HTERT RPE-1 (cell line): Measurements from ENCODE around the gene ATP6V0A1.
"Not testable (repeated sequence)": the region's sequence is repeated elsewhere in the genome, so short reads cannot be mapped to it uniquely, and the experiment has no call there.

Experiments used
- in situ Hi-C: fragments of 300-500 bp; cut with MboI; formaldehyde crosslinking; loops from 4 replicates; pipeline ENCODE4 v1.14.3; 2020; ENCODE audit warnings: low sequenced_read_pairs

Gene ATP6V0A1

DNA sequence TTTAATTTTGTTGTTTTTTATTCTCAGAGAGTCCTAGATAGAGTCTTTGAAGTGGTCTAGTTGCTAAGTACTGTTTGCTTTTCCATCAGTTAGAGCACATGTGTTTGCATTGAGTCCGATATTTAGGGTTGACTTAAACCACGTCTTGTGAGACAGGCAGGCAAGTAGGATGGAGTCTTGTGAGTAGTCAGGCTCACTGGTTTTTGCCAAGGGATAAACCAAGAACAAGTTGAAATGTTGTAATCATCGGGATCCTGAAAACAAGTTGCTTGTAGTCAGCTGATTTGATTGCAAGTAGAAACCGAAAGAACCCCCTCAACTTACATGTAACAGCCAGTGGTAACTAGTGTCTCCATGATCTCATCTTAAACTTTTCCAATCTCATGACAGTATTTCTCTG, 17.2 kb downstream of the ATP6V0A1 start:
- in situ Hi-C loops = no loop called here

DNA sequence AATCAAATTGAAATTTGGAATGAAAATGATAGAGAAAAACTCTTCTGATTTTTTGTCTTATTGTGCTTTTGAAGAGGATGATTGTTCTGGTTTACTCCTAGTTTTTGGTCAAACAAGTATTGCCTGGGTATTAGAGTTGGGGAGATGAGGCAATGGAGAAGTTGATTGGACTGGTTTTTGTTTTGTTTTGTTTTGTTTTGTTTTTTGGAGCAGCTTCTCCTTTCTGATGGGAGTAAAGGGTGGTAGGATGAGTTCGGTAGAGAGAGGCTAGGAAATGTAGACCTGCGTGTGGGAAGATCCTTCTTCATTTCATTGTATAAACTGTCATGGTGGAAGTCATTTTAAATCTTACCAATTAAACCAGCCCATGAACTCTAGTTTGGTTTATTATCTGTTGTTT, 17.7 kb downstream of the ATP6V0A1 start:
- in situ Hi-C loops = no loop called here

DNA sequence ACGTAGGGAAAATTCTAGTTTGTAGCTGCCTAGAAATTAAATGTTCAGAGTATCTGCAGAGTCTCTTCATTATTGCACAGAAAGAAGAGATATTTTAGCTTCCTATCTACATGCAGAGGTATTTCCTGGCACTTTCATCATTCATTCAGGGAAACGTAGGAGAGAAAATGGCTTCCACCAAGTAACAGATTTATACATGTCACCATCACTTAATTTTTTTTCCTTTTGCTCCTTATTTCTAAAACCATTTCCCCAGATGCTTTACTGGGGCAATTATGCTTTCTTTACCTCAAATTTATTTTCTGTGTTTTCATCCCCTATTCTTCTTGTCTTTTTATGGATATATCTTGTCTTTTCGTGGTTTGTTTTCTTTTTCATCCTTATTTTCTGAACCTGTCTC, 18.5 kb downstream of the ATP6V0A1 start:
- in situ Hi-C loops = no loop called here

DNA sequence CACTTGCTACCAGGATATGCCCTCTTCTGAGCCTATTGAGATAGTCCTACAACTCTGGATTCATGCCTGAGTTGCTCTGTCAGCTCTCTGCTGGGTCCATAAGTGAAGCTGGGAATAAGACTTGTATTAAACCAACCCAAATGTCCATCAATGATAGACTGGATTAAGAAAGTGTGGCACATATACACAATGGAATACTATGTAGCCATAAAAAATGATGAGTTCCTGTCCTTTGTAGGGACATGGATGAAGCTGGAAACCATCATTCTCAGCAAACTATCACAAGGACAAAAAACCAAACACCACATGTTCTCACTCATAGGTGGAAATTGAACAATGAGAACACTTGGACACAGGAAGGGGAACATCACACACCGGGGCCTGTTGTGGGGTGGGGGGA, 19.1 kb downstream of the ATP6V0A1 start:
- in situ Hi-C loops = not testable (repeated sequence)

DNA sequence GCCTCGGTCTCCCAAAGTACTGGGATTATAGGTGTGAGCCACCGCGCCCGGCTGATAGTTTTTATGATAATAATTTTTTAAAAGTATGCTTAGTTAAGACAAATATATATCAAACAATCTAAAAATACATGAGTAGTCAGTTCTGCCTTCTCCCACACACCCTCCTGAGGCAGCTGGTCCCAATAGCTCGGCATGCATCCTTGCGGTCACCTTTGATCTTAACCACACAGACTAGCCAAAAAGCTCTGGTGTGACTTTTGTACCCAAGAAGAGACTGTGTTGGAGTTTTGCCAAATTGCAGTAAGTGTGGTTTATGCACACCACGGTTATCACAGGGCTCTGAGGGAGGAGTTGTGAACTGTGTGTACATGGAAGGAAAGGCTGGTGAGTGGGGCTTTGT, 25.6 kb downstream of the ATP6V0A1 start:
- in situ Hi-C loops = no loop called here

DNA sequence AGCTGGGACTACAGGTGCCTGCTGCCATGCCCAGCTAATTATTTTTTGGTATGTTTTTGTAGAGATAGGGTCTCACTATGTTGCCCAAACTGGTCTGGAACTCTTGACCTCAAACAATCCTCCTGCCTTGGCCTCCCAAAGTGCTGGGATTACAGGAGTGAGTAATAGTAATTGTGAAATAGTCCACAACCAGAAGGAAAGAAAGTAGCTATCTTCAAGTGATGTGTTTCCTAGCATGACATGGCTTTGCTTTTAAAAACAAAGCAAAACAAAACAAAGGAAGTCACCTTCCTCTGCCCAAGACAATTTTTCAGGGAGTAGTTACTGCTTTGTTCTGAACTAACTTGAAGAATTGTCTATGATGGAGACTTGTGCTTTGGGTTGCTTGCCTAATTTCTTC, 27.0 kb downstream of the ATP6V0A1 start:
- in situ Hi-C loops = no loop called here

DNA sequence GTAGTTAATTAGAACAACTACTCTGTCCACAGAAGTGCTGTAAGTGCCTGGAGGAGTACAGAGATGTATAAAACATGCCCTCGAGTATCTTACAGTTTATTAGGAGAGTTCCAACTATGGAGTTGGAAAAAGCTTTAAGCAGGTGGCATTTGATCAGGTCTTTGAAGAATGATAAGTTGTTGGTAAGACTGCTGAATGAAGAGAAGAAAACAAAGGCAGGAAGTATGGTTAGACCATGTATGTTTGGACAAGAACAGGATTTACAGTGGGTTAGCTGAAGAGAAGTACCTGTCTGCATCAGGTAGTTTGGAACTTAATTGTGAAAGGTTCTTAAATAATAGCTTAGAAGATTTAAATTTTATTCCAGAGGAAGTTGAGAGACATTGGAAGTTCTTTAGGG, 29.4 kb downstream of the ATP6V0A1 start:
- in situ Hi-C loops = no loop called here

DNA sequence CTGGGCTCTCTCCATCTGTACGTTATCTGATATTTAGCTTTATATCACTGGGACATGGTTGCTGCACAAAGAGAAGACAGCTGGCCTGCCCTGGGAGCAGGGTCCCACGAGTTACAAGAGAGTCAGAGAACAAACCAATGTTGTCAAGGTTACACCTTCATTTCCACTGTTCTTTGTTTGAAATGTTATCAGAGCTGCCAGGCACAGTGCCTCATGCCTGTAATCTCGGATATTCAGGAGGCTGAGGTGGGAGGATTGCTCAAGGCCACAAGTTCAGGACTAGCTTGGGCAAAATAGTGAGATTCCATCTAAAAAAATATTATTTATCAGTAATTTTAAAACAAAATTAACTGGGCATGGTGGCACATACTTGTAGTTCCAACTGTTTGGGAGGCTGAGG, 34.6 kb downstream of the ATP6V0A1 start:
- in situ Hi-C loops = no loop called here

DNA sequence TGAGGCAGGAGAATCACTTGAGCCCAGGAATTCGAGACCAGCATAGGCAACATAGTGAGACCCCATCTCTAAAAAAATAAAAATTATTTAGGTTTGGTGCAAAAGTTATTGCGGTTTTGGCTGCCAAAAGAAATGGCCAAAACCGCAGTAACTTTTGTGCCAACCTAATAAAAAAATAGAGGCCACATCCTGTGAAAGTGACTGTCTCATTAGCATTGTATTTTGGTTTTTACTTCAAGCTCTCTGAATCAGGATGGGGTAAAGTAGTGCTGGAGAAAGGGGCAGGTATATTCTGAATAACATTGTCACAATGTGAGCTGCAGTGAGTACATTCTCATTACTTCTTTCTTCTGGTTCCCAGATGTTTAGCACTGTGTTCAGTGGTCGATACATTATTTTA, 36.0 kb downstream of the ATP6V0A1 start:
- in situ Hi-C loops = no loop called here

DNA sequence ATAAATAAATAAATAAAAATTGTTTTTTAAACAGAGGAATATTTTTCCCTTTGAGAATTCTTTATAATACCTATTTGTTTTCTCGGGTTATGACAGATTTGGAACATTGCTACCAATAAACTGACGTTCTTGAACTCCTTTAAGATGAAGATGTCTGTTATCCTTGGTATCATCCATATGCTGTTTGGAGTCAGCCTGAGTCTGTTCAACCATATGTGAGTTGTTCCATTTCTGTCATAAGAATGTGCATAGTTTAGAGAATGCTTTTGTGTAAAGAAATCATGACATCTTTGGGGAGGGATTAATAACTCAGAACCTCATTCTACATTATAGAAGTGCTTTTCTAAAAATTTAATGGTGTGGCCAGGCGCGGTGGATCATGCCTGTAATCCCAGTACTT, 40.1 kb downstream of the ATP6V0A1 start:
- in situ Hi-C loops = no loop called here

DNA sequence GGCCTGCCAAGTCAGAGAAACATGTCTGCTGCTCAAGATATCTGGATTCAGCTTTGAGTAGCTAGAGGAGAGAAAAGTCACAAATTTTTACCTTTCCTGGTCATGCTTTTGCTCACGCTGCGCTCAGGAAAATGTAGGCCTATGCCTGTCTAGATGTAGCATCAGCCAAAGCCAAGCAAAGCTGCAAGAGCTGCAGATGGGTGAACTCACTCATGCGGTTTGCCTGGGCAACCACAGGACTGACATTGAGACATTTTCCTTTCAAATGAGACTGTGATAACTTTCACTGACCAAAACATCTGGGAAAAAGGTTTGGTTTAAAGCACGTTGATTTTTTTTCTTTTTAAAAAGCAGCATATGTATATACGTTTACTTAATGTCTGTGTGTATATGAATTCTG, 43.4 kb downstream of the ATP6V0A1 start:
- in situ Hi-C loops = no loop called here

DNA sequence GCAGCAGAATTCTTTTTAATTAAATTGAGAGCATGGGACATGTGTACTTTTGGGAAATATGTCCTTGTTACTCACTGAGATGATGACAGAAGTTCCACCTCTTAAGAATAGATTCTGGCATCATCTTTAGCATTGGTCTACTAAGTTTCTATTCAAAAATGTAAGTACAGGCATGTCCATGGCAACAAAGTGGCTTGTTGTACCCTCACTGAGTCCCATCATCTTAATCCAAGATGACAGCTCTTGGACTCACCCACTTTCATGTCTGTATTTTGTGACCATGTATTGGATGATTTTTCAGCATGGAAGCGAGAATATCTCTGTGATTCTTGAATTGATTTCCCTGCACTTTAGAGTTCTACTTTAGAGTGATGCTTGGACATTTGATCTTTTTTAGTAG, 44.2 kb downstream of the ATP6V0A1 start:
- in situ Hi-C loops = no loop called here

DNA sequence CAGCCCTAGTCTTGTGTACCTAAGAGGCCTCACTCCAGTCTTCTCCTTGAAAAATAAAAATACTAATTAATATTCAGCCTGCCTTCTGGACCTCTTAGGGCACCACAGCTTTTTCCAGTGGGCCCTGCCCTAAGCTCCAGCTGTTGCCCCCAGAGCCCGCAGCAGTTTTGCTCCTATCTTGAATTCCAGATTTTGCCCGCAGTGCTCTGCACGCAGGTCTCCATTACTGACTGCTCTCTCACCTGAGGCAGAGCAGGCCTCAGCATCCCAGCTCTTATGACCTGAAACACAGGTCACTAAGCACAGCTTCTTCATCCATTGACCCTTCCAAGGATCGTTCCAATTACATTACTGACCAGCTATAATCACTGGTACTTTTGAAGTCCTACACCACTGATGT, 49.0 kb downstream of the ATP6V0A1 start:
- in situ Hi-C loops = no loop called here

DNA sequence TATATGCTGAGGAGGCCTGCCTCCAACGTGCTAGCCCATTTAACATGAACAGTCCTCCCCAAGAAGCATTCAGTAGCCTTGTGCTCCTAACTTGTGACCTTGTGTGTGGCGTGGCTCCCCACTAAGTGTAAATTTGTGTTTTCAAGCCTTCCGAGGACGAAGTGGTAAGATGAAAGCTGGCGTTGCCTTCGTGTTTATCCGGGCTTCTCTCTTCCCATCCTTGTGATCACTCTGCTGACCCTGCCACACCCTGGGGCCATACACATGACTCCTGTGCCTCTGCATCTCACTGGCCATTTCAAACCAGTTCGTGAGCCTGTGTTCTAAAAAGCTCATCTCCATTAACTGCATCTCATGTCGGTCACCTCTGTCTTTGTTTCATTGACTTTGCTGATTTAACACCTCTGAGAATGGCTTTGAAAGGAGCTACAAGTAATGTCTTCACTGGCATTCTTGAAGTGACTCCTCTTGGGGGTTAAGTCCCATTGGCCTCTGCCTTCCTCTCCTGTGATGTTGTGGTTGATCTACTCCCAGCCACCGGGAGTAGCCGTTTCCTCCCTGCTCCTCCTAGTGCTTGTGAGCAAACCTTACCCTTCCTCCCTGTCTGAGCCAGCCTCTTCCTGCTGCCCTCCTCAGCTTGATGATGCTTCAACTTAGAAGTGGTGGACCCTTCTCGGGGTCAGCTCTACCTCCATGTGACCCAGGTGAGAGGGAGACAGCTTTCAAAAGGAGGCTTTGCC, 49.9 kb downstream of the ATP6V0A1 start:
- in situ Hi-C loops = no loop called here

DNA sequence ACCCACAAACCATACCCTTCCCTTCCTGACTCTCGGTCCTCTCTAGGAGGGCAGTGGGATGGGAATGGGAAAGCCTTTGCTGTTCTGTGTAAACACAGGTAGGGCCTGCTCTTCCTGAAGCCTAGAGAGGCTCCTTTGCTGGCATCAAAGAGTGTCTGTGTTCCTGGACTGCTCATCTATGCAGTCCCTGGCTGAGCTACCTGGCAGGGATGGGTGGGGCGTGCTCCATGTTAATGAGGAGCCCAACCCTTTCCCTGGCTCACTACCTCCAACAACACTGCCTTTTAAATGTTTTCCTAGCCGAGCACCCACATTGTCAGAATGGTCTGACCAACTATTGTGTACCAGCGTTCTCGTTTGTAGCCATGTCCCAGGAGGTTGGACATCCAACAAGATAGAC, 50.7 kb downstream of the ATP6V0A1 start:
- in situ Hi-C loops = no loop called here

DNA sequence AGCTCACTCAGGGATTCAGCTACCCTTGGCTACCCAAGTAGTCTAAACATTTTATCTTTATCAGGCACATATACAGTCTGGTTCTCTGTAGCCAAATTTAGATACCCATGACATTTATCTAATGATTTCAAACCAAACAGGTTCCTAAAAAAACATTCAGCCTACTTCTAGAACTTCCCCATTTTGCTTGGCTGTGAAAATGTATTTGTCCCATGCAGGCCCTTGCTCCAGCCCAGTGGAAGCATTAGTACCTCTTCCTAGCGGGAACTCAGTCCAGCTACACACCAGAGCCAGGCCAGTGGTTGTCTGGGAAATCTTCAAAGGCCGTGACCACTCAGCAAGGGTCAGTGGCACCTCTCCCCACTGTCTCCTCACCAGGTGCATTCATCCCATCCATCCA, 51.2 kb downstream of the ATP6V0A1 start:
- in situ Hi-C loops = no loop called here

DNA sequence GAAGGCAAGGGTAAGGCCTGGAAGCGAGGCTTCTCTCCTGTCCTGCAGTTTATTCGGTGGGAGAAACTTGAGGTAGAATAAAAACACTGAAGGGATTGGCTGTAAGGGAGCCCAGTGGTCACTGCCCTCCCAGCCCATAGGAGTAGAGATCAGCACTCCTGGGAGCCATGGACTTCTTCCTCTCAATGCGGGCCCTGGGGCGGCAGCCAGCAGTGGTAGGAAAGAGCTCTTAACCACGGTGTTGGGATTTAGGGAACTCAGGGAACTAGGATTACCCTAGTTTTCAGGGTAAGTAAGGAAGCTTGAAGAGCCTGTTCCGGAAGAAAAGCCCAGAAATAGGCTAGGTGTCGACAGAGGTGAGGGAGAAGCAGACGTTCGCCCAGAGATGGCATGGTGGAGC, 53.6 kb downstream of the ATP6V0A1 start:
- in situ Hi-C loops = no loop called here

DNA sequence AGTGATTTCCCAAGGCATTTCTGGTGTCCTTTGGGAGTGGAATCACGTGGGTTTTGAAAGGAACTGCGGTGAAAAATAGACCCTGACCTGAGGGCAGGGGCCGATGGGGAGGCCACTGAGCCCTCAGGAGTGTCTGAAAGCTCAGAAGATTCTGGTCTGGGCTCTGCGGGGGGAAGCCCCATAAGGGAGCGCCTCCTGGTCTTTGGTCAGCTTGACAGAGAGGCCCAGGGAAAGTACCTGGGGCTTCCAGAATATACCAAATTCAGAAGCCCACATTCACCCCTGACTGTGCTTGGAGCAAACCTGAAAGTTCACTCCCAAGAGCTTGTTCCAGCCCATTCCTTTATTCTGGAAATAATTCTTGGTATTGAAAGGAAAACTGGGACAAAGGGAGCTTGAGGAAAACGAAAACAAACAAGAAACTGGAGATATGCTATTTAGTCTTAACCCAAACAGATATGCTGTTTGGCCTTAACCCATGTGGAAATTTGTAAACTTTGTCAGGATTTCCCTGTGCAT, 54.1 kb downstream of the ATP6V0A1 start:
- in situ Hi-C loops = no loop called here

DNA sequence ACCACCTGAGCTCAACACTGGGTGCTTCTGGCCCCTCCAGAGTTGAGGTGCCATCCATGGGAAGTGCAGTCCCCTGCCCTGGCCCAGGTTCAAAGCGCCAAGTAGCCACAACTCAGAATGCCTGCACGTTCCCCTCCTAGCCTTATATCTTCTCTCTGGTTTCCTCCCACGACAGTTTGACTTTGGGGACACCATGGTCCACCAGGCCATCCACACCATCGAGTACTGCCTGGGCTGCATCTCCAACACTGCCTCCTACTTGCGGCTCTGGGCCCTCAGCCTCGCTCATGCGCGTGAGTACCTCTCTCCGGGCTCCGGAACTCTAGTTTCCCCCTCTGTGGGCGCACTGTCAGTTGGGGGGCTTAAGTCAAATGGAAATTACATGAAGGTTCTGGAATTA, 55.0 kb downstream of the ATP6V0A1 start:
- in situ Hi-C loops = no loop called here

DNA sequence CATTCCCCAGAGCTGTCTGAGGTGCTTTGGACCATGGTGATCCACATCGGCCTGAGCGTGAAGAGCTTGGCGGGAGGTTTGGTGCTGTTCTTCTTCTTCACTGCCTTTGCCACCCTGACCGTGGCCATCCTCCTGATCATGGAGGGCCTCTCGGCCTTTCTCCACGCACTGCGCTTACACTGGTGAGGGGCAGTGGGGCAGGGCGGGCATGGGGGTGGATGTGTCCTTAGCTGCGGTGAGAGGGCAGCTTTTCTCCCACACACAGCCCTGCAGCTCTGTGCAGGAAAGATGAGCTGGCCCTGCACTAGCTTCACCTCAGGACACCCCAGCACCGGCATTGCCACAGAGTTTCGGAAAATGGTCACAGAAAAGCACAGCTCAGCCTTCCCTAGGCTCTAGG, 55.6 kb downstream of the ATP6V0A1 start:
- in situ Hi-C loops = no loop called here

DNA sequence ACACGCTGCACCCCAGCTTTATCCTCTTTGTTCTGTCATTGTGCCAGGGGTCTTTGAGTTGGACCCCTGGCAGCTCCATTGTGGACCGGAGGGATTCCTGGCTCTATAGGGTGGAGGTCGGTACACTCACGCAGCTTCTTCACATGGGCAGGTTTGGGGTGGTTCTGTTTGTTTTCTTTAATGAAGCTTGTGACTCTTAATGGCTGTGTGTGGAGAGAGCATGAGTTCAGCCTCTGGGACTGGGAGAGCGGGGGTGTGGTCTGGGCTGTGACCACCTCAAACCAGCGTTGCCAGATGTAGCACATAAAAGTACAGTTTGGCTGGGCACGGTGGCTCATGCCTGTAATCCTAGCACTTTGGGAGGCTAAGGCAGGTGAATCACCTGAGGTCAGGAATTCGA, 56.2 kb downstream of the ATP6V0A1 start:
- in situ Hi-C loops = no loop called here

DNA sequence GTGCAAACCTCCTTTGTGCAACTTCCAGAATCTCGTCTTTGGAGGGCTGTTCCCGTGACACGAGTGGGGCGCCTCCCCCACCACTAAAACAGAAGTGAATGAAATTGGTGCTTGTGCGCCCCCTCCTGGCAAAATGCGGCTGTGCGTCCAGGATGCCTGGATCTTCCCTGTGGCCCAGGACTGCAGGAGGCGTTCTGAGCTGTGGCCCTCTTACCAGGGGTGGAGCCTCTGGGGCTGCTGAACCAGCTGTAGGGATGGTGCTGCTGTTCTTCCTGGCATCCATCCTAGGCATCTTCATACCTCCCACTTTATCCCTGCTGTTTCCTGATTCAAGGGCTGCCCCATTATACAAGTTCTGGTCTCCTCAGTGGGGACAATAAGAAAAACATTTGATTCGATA, 58.8 kb downstream of the ATP6V0A1 start:
- in situ Hi-C loops = no loop called here
